Measurements from ENCODE around the gene TMEM120A. TPM values are rescaled to one million over a fixed set of nuclear protein-coding genes. Genes with fewer than 3 reads are reported as not detected.

The TMEM120A gene
- polyA plus RNA-seq, 1 donor (not counting 4 experiments of a cell fraction or from before 2014, with no cell fraction given), result 47.0 TPM

- Histone ChIP-seq H3K9ac (ENCODE audit: control insufficient read depth, extremely low read depth, insufficient read depth, low read length) (no peak overlapping the region), H3K27ac (ENCODE audit: control insufficient read depth, insufficient read depth, low read length) (no peak overlapping the region), H3K4me3 (ENCODE audit: control insufficient read depth in 2 of 3, extremely low read depth in 1 of 3, insufficient read depth in 2 of 3, low read depth in 1 of 3, low read length in 3 of 3) (no peak overlapping the region), H3K27me3 (ENCODE audit: control insufficient read depth, extremely low read depth, insufficient read depth, low read length) (no peaks in the 10 kb centered on the region), H4K20me1 (ENCODE audit: control insufficient read depth, extremely low read depth, insufficient read depth, low read length) (no peaks in the 10 kb centered on the region), H3K9me3 (ENCODE audit: control insufficient read depth, low read depth, low read length) (no peaks in the 10 kb centered on the region), H3K9me1 (ENCODE audit: control insufficient read depth, extremely low read depth, insufficient read depth, low read length) (no peaks in the 10 kb centered on the region), H3K36me3 (ENCODE audit: control insufficient read depth in 2 of 2, extremely low read depth in 1 of 2, insufficient read depth in 2 of 2, low read length in 2 of 2) (peaks cover 23 to 26% of the 10 kb centered on the region in 2 experiments), H3K79me2 (ENCODE audit: control insufficient read depth, insufficient read depth, low read length) (no peaks in the 10 kb centered on the region), H3K4me2 (ENCODE audit: control insufficient read depth, extremely low read depth, insufficient read depth, low read depth, low read length) (no peak overlapping the region), H3K4me1 (ENCODE audit: control insufficient read depth, extremely low read depth, insufficient read depth, low read length) (no peaks in the 10 kb centered on the region), H2AFZ (ENCODE audit: control insufficient read depth, low read length) (no peak overlapping the region)
- dilution Hi-C loops (cut with MboI; ENCODE audit: extremely low pct_ligation_motif_present, low sequenced_read_pairs), result no loop called here
- no peak for DNase-seq (ENCODE audit: low read depth, low spot score)
- FAIRE-seq, result no peak
- TF ChIP-seq CTCF (optimal IDR thresholded peaks at IDR 0.05 in 1 of 3, IDR thresholded peaks at IDR 0.05 in 1 of 3, conservative IDR thresholded peaks at IDR 0.05 in 1 of 3; ENCODE audit: extremely low read depth in 1 of 3, insufficient read depth in 2 of 3, low read length in 3 of 3), result no peak
- no peak for TF ChIP-seq EZH2 (IDR thresholded peaks at IDR 0.05; ENCODE audit: low read length)
These were observed 28.6 kb upstream of the TMEM120A start for GRCh38 chr7:76023002-76023401.

GRCh38 chr7:76022026-76022780 lies 27.8 kb upstream of the TMEM120A start:
- Histone ChIP-seq H3K4me1 (ENCODE audit: control insufficient read depth, extremely low read depth, insufficient read depth, low read length) (no peaks in the 10 kb centered on the region), H3K9me1 (ENCODE audit: control insufficient read depth, extremely low read depth, insufficient read depth, low read length) (no peaks in the 10 kb centered on the region), H3K36me3 (ENCODE audit: control insufficient read depth in 2 of 2, extremely low read depth in 1 of 2, insufficient read depth in 2 of 2, low read length in 2 of 2) (peaks cover 23 to 26% of the 10 kb centered on the region in 2 experiments), H3K79me2 (ENCODE audit: control insufficient read depth, insufficient read depth, low read length) (no peaks in the 10 kb centered on the region), H3K4me2 (ENCODE audit: control insufficient read depth, extremely low read depth, insufficient read depth, low read depth, low read length) (no peak overlapping the region), H3K9ac (ENCODE audit: control insufficient read depth, extremely low read depth, insufficient read depth, low read length) (no peak overlapping the region), H3K4me3 (ENCODE audit: control insufficient read depth in 2 of 3, extremely low read depth in 1 of 3, insufficient read depth in 2 of 3, low read depth in 1 of 3, low read length in 3 of 3) (no peak overlapping the region), H4K20me1 (ENCODE audit: control insufficient read depth, extremely low read depth, insufficient read depth, low read length) (no peaks in the 10 kb centered on the region), H3K27ac (ENCODE audit: control insufficient read depth, insufficient read depth, low read length) (no peak overlapping the region), H3K9me3 (ENCODE audit: control insufficient read depth, low read depth, low read length) (no peaks in the 10 kb centered on the region), H2AFZ (ENCODE audit: control insufficient read depth, low read length) (no peak overlapping the region), H3K27me3 (ENCODE audit: control insufficient read depth, extremely low read depth, insufficient read depth, low read length) (no peaks in the 10 kb centered on the region)
- no peak for TF ChIP-seq EZH2 (IDR thresholded peaks at IDR 0.05; ENCODE audit: low read length)
- no peak for TF ChIP-seq CTCF (optimal IDR thresholded peaks at IDR 0.05 in 1 of 3, IDR thresholded peaks at IDR 0.05 in 1 of 3, conservative IDR thresholded peaks at IDR 0.05 in 1 of 3; ENCODE audit: extremely low read depth in 1 of 3, insufficient read depth in 2 of 3, low read length in 3 of 3)
- dilution Hi-C loops (cut with MboI; ENCODE audit: extremely low pct_ligation_motif_present, low sequenced_read_pairs), result no loop called here
- no peak for FAIRE-seq
- DNase-seq (ENCODE audit: low read depth, low spot score), result no peak

Data from keratinocyte (primary cell).